Lung (tissue), 12 donors: ENCODE results near the gene AKAP13. TPM values are rescaled to one million over a fixed set of nuclear protein-coding genes. Genes with fewer than 3 reads are reported as not detected.
A peak's percentile ranks its signal among the peaks of the same experiment; 100 is the strongest.

Experiments used
- ATAC-seq: fragments of 200-7000 bp; cut with Tn5 transposase; one replicate; pipeline ENCODE4 v1.9.1; 2020; ENCODE audit warnings: moderate number of reproducible peaks; ENCODE audit not compliant: insufficient read depth, low FRiP score
- DNase-seq, 3 donors: peaks; one replicate each; pipeline ENCODE4 v3.0.0-alpha.2; 2013 to 2017
- H3K27ac ChIP-seq, 2 donors: one replicate each; pipeline ENCODE4 v1.5.1; 2013; ENCODE audit warnings: mild to moderate bottlenecking in 2 of 2, moderate library complexity in 2 of 2, control low read depth in 1 of 2, inconsistent platforms in 1 of 2, low read depth in 1 of 2, low read length in 1 of 2
- H3K27me3 ChIP-seq, 3 donors: one replicate each; pipeline ENCODE4 v1.5.1; 2013; ENCODE audit warnings: low read length in 2 of 3; ENCODE audit not compliant: control insufficient read depth in 3 of 3, insufficient read depth in 3 of 3
- H3K36me3 ChIP-seq, 4 donors: one replicate each; pipeline ENCODE4 v1.5.1; 2013; ENCODE audit warnings: low read length in 4 of 4, mild to moderate bottlenecking in 1 of 4, moderate library complexity in 1 of 4; ENCODE audit not compliant: control insufficient read depth in 4 of 4, insufficient read depth in 4 of 4
- H3K4me1 ChIP-seq, 5 donors: one replicate each; pipeline ENCODE4 v1.5.1; 2013; ENCODE audit warnings: low read length in 5 of 5, mild to moderate bottlenecking in 2 of 5, moderate library complexity in 1 of 5; ENCODE audit not compliant: control insufficient read depth in 5 of 5, insufficient read depth in 5 of 5
- H3K4me3 ChIP-seq: one replicate; pipeline ENCODE4 v1.5.1; 2013; ENCODE audit warnings: mild to moderate bottlenecking, control low read depth, moderate library complexity
- H3K9ac ChIP-seq, 2 donors: one replicate each; pipeline ENCODE4 v1.5.1; 2013; ENCODE audit warnings: low read length in 2 of 2, control low read depth in 1 of 2; ENCODE audit not compliant: insufficient read depth in 1 of 2
- H3K9me3 ChIP-seq, 4 donors: one replicate each; pipeline ENCODE4 v1.5.1; 2013; ENCODE audit warnings: low read length in 3 of 4, mild to moderate bottlenecking in 1 of 4, moderate library complexity in 1 of 4; ENCODE audit not compliant: control insufficient read depth in 4 of 4, insufficient read depth in 3 of 4
- WGBS, 2 donors: extraction: QIAGEN DNeasy Blood & Tissue Kit; methylation state at CpG; one replicate each; pipeline ENCODE4 v1.1.7; 2013; 5-methylcytosine and 5-hydroxymethylcytosine counted together
- polyA plus RNA-seq, 2 donors: library from polyadenylated mRNA; stranded (reverse); fragments of 200-250 nt; gene quantifications; one replicate each; pipeline ENCODE4 v1.2.1, GENCODE V29; 2013
- total RNA-seq, 2 donors: library from RNA; depleted of rRNA in 1 of 2; stranded (reverse); fragments of >200 nt in 1 of 2; gene quantifications; one replicate each; pipeline ENCODE4 v1.2.1, GENCODE V29; 2014 to 2021
- TF ChIP-seq, protein P1 (sequence below): IDR thresholded peaks from 2 replicates; pipeline ENCODE4 v1.5.1; 2012; ENCODE audit warnings: mild to moderate bottlenecking; ENCODE audit errors: control extremely low read depth, extremely low read depth
- donor health status: control.
- donor health status: control.
- donor health status: Bipolar disorder and iron deficiency.
- donor health status: healthy.
- donor health status: DM: yes; HTN: yes; CAD: no.

AKAP13 gene
- total and polyA plus RNA-seq, 4 donors = 102 to 1,115 (median 259) TPM

DNA sequence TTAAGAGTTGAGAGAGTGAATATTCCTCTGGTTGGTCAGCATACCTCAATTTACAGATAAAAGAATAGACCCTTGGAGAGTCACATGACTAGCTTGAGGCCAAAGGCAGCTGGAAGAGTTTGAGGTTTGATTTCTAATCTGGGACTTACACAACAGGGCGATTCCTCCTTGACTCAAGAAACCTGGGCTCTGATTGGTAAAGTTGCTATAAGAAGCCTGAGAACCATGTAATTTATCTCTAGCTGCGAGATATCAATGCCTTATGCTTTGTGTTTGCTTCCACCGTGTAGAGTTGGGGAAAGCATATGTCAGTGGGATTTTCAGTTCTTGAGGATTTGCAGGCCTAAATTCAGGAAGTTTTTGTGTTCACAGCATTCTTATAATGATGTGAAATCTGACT, 208.3 kb downstream of the AKAP13 start:
- no peak overlapping the region for H3K9ac ChIP-seq
- ATAC-seq = no peak
- DNase-seq = peak in 2 of 3 donors; percentile 64 to 74
- no peak overlapping the region for H3K4me3 ChIP-seq
- TF ChIP-seq, protein P1, sequence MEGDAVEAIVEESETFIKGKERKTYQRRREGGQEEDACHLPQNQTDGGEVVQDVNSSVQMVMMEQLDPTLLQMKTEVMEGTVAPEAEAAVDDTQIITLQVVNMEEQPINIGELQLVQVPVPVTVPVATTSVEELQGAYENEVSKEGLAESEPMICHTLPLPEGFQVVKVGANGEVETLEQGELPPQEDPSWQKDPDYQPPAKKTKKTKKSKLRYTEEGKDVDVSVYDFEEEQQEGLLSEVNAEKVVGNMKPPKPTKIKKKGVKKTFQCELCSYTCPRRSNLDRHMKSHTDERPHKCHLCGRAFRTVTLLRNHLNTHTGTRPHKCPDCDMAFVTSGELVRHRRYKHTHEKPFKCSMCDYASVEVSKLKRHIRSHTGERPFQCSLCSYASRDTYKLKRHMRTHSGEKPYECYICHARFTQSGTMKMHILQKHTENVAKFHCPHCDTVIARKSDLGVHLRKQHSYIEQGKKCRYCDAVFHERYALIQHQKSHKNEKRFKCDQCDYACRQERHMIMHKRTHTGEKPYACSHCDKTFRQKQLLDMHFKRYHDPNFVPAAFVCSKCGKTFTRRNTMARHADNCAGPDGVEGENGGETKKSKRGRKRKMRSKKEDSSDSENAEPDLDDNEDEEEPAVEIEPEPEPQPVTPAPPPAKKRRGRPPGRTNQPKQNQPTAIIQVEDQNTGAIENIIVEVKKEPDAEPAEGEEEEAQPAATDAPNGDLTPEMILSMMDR = no peak
- H3K36me3 ChIP-seq = peaks cover 0 to 8% (median 2%) of the 10 kb centered on the region in 4 donors
- H3K27ac ChIP-seq = peak overlapping the region; percentile 10 to 72
- H3K27me3 ChIP-seq = no peaks in the 10 kb centered on the region
- peaks cover 0 to 42% (median 12%) of the 10 kb centered on the region in 5 donors for H3K4me1 ChIP-seq
- H3K9me3 ChIP-seq = no peaks in the 10 kb centered on the region
- 52 to 59% methylated on average over 3 of the region's 3 CpGs for WGBS, 2 donors

DNA sequence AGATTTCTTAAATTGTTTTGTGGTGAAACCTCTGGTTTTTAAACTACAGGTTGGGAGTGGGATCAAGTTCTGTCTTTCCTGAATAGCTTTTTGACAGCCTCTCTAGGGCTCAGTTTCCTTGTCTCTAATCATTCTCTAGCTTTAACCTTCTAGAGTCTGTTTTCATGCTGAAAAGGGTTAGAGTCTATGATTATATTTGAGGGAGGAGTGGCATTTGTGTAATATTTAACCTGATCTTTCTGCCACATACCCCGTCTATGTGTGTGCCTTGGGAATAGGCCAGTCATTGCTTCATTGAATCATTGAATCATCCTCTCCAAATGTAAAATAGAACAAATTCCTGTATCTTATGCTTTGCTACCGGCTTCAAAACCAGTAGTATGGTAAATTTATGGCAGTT, 209.4 kb downstream of the AKAP13 start:
- Histone ChIP-seq H3K4me3 (no peak overlapping the region), H3K36me3 (peaks cover 0 to 8% (median 2%) of the 10 kb centered on the region in 4 donors), H3K27ac (peak overlapping the region in 1 of 2 donors; percentile 72), H3K4me1 (peaks cover 0 to 36% (median 12%) of the 10 kb centered on the region in 5 donors), H3K27me3 (no peaks in the 10 kb centered on the region), H3K9me3 (no peaks in the 10 kb centered on the region), H3K9ac (no peak overlapping the region)
- WGBS, 2 donors = 60 to 75% methylated on average over 2 of the region's 2 CpGs
- TF ChIP-seq, protein P1 = no peak
- ATAC-seq (no peak), DNase-seq (no peak)

DNA sequence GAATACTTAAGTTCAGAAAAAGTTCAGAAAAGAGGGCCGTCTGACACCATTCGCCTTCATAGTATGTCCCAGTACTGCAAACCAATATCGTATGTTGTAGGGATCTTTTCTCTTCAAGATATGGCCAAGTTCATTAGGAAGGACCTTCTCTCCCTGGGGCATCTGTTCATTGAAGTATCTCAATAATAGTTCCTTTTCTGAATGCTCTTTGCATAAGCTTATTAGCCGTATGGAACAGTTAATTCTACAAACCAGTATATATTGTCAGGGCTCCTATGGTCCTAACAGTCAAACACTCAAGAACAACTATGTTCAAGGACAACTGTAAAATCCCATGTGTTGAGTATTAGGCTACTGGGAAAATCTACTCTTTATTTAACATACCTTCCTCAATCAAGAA, 211.2 kb downstream of the AKAP13 start:
- no peaks in the 10 kb centered on the region for H3K27me3 ChIP-seq
- H3K9me3 ChIP-seq = no peaks in the 10 kb centered on the region
- TF ChIP-seq, protein P1 = no peak
- 91 to 95% methylated on average over 4 of the region's 4 CpGs for WGBS, 2 donors
- DNase-seq = no peak
- peaks cover 0 to 8% (median 2%) of the 10 kb centered on the region in 4 donors for H3K36me3 ChIP-seq
- peaks cover 0 to 35% (median 12%) of the 10 kb centered on the region in 5 donors for H3K4me1 ChIP-seq
- peak overlapping the region in 1 of 2 donors; percentile 33 for H3K27ac ChIP-seq
- no peak overlapping the region for H3K9ac ChIP-seq
- ATAC-seq = no peak
- H3K4me3 ChIP-seq = no peak overlapping the region

DNA sequence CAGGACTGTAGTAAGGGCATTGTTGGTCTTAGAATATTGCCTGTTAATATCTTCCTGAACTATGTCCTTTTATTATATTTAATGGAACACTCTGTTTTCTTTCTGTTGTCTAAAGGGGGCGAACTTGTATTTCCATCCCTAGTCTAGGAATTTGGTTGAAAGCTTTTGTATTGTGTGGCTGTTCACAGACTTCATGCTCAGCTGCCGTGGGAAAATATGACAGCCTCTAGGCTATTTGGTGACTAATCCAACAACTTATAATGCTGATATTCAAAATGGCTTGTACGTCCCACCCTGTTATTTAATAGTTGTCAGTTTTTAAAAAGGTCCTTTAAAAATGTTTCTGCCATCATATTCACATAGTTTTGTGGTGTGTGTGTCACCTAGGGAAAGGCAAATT, 211.7 kb downstream of the AKAP13 start:
- H3K9me3 ChIP-seq = no peaks in the 10 kb centered on the region
- H3K27ac ChIP-seq = peak overlapping the region in 1 of 2 donors; percentile 33
- TF ChIP-seq, protein P1 = peak; percentile 4
- 44 to 68% methylated on average over 3 of the region's 3 CpGs for WGBS, 2 donors
- H3K4me1 ChIP-seq = peaks cover 0 to 33% (median 12%) of the 10 kb centered on the region in 5 donors
- H3K4me3 ChIP-seq = no peak overlapping the region
- no peak overlapping the region for H3K9ac ChIP-seq
- H3K27me3 ChIP-seq = no peaks in the 10 kb centered on the region
- ATAC-seq (no peak), DNase-seq (peak in 2 of 3 donors; percentile 73 to 76)
- H3K36me3 ChIP-seq = peaks cover 0 to 4% (median 1%) of the 10 kb centered on the region in 4 donors
